HL-60 (cell line): ENCODE data around the gene XIRP2.

Source experiments
- POLR2AphosphoS5 ChIP-seq: IDR thresholded peaks from 2 replicates; pipeline ENCODE4 v1.6.1; 2012; ENCODE audit warnings: low read depth
- TF ChIP-seq, protein P1 (sequence below): IDR thresholded peaks from one replicate; pipeline ENCODE4 v1.5.1; 2011; ENCODE audit warnings: low read length, control low read depth, inconsistent platforms; ENCODE audit not compliant: insufficient read depth

DNA sequence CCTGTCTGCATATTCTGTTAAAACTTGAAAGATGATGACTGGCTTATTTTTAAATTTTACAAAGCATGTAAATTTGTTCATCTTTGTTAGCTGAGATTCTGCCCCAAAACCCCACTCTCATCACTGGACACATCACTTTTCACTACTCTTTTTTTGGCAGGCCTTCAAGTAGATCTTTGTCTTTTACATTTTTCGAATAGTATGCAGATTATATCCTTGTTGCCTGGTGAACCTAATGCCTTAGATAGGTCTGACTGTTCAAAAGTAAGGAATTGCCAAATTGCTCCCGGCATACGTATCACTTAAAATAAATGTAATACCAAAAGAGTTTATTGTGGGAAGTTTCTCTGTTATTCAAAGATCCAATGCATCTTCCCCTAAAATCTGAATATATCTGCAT lies 303.3 kb downstream of the XIRP2 start:
- TF ChIP-seq, protein P1, sequence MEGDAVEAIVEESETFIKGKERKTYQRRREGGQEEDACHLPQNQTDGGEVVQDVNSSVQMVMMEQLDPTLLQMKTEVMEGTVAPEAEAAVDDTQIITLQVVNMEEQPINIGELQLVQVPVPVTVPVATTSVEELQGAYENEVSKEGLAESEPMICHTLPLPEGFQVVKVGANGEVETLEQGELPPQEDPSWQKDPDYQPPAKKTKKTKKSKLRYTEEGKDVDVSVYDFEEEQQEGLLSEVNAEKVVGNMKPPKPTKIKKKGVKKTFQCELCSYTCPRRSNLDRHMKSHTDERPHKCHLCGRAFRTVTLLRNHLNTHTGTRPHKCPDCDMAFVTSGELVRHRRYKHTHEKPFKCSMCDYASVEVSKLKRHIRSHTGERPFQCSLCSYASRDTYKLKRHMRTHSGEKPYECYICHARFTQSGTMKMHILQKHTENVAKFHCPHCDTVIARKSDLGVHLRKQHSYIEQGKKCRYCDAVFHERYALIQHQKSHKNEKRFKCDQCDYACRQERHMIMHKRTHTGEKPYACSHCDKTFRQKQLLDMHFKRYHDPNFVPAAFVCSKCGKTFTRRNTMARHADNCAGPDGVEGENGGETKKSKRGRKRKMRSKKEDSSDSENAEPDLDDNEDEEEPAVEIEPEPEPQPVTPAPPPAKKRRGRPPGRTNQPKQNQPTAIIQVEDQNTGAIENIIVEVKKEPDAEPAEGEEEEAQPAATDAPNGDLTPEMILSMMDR = no peak
- no peak for TF ChIP-seq POLR2AphosphoS5
